Activated CD8-positive, alpha-beta memory T cell treated with anti-CD3 and anti-CD28 coated beads, Interleukin-2, amount 50 U/mL, for 4 hours (primary cell): ENCODE data around the gene DCP2.
A peak's percentile ranks its signal among the peaks of the same experiment; 100 is the strongest.

ENCODE experiments used
- DNase-seq: peaks from one replicate; pipeline ENCODE4 v3.0.0-alpha.2; 2020

The DCP2 gene

DNA sequence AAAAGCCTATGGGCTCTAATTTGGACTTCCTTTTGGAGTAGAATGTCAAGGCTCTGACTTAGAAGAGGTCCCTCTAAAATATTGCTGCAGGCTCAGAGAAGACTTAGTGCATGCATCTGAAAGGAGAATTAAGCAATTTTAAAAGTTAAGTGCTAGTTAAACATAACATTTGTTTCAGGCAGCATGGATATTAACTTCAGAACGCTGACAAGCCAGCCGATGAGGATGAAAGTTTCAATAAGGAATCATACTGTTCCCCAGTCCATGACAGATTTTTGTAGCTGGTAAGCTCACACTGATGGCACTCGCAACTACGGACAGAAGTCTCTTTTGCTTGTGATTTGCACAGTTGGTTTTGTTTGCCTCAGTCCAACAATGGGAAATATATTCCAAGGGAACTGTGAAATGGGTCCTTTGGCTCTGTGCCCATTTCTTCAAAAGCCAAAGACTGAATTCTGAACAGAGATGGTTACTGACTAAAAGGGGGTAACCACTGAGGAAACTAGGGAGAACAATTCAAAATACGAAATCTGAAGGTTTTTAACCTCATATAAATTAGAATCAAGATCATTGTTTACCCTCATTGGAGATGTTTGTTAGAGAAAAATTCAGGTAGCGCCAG is 47.6 kb downstream of the DCP2 start:
- DNase-seq = no peak

DNA sequence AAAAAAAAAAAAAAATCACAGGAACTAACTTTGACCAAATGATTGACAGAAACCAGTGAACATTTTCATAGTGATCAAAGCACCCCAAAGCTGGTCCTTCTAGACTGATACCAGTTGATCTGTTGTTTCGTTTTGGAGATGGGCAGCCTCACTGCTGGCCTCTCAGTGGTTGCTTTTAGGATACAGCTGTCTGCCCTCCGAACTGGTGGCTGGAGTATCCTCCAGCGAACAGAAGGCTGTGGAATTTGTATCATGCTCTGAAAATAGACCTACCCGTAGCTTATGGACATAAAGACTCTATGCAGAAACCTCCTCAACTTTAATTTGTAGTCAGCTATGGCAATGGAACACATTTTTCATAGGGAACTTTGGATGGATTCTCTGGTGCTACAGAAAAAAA is 49.0 kb downstream of the DCP2 start:
- DNase-seq = no peak

DNA sequence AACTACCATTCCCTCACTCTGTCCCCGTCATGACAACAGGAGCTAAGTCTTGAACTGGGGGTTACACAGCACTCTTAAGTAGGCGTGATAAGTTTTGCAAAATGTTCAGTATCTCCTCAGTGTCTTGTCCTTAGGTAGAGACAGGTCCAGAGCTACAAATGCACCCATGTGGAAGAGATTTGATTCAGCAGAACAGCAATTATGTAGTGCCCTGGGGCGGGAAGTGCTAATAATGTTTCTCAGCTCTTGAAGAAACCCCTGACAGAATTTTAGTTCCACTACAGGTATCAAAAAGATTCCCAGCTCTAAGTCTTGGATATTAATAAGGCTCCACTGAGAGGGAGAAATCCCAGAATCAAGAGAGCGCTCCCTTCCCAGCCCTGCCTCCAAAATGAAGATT is 49.6 kb downstream of the DCP2 start:
- no peak for DNase-seq

GRCh38 chr5:113027015-113027414 is 50.4 kb downstream of the DCP2 start:
- DNase-seq = no peak

DNA sequence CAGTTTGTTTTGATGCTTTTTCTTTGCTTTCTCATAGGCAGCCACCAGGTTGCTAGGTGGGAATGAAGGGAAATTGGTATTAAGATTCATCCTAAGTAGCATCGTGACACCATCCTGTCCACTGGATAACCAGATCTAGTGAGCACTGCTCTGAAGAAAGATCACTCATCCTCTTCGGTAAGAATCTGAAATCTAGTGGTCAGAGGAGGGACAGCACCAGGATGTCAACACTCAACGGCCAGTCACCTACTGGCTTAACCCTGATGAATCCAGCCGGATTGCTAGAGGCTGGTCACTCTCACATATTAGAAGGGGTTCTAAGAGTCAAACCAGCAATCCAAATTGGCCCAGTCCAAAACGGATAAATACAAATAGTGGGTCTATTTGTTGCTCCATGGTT is 50.8 kb downstream of the DCP2 start:
- no peak for DNase-seq

- no peak for DNase-seq
Measured at GRCh38 chr5:113029614-113030013, 53.0 kb downstream of the DCP2 start.

- no peak for DNase-seq
Measured at GRCh38 chr5:113031104-113031503, 54.5 kb downstream of the DCP2 start.

- no peak for DNase-seq
Measured at GRCh38 chr5:113031557-113031956, 55.0 kb downstream of the DCP2 start.

GRCh38 chr5:113034182-113034773 is 57.7 kb downstream of the DCP2 start:
- DNase-seq = no peak

DNA sequence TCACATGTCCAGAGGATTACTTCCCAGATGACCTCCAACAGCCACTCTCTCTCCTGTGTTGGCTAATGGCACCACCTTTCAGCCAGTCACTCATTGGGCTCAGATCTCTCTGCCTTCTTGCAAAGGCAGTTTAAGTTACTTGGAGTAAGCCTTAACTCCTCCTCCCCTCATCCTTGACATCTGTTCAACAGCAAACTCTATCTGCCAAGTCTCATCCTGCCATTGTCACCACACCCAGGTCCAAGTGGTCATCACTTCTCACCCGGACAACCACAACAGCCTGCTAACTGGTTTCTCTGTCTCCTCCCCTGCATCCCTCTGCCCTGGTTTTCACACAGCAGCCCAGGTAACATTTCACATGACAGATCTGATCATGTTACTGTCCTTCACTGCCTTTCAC is 58.5 kb downstream of the DCP2 start:
- no peak for DNase-seq

- DNase-seq = no peak
Measured at GRCh38 chr5:113036321-113036720, 59.7 kb downstream of the DCP2 start.

GRCh38 chr5:113036826-113037225 is 60.2 kb downstream of the DCP2 start:
- DNase-seq = no peak

GRCh38 chr5:113038136-113038535 is 61.5 kb downstream of the DCP2 start:
- DNase-seq = no peak

GRCh38 chr5:113038714-113039113 is 62.1 kb downstream of the DCP2 start:
- DNase-seq = no peak

DNA sequence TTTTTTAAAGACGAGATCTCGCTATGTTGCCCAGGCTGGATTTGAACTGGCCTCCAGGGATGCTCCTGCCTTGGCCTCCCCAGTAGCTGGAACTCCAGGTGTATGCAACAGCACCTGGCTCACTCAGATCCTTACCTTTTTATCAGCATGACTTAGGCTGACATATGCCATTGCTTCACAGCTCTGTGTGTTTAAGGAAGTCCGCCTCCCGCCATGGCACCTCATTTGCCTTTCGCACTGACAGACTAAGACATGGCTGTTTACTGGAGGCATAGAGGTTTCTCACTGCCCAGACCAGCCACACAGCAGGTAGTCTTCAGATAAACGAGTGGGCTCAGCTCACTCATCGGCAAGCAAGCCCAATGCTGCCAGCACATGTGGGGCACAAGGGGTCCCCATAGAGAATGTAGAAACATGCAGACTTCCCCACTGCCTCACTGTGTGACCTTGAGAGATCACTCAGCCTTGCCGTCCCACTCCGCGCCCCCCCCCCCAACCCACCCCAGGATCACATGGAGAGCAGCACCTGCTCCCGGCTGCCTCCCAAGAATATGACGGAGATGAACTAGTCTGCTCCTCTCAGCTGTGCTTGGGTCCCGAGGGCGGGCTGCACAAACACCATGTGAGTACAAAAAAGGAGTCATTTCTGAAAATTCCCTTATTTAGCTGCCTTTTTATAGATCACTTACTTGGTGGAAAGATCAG is 62.8 kb downstream of the DCP2 start:
- no peak for DNase-seq

DNA sequence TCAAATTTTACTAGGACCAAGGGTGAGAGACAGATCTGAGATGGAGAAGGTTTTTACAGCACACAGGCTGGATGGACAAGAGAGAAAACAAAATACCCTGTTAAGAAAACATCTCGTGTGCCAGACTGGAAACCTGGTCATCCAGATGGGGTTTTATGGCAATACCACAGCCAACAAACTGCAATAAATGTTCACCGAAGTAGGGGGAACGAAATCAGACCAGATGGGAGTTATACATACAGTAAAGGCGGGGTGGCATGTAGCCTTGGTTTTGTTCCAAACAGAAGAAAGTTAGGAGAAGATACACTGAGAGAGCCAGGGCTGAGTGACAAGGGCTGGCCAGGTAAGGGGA is 63.3 kb downstream of the DCP2 start:
- no peak for DNase-seq

DNA sequence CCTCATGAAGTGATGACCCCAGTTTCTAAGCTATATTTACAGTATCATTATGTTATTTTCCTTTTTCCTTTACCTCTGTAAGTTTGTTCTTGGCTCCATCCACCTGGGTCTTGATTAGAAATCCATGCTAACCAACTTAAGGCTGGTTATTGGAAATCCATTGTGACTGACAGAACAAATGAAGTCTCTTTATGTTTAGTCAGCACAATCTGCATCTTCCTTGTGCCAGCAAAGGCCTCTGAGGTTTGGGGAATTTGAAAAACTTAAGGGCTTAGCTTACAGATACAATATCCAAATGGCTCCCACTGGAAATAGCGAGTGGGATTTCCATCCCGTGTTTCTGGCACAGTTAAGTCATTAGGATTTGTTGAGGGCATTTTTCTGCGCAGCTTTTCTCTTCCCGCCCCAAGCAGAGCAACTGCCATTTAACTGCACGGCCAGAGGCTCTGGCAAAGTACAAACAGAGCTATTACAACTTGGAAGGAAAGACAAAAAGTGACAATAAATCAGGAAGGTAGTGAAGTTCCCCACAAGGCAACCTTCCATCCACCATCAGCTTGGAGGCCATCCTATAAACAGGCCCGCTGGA is 64.2 kb downstream of the DCP2 start:
- DNase-seq = no peak

- DNase-seq = no peak
Measured at GRCh38 chr5:113042491-113043243, 66.1 kb downstream of the DCP2 start.

GRCh38 chr5:113043491-113043931 is 66.9 kb downstream of the DCP2 start:
- DNase-seq = peak; percentile 41

GRCh38 chr5:113044776-113045465 is 68.3 kb downstream of the DCP2 start:
- DNase-seq = no peak

- no peak for DNase-seq
Measured at GRCh38 chr5:113047234-113047633, 70.6 kb downstream of the DCP2 start.

- no peak for DNase-seq
Measured at GRCh38 chr5:113047733-113048652, 71.4 kb downstream of the DCP2 start.
